ENCODE results near the gene EDDM13. TPM values are rescaled to one million over a fixed set of nuclear protein-coding genes. Genes with fewer than 3 reads are reported as not detected.

EDDM13 gene
- total and polyA plus RNA-seq, 2 of the 8 experiments (the other 6 are each of a cell fraction or from before 2014, with no cell fraction given) = not detected

GRCh38 chr19:56299688-56300087, 27.1 kb downstream of the EDDM13 start:
- no peaks in the 10 kb centered on the region for H3K36me3 ChIP-seq (ENCODE audit: control insufficient read depth in 2 of 4, insufficient read depth in 4 of 4, low read length in 3 of 4)
- no peaks in the 10 kb centered on the region for H3K4me1 ChIP-seq (replicated peaks in 1 of 4; ENCODE audit: control insufficient read depth in 3 of 4, insufficient read depth in 4 of 4, low read length in 3 of 4)
- no peak overlapping the region for H3K4me2 ChIP-seq (ENCODE audit: insufficient read depth in 1 of 2, low read depth in 2 of 2, low read length in 2 of 2)
- H3K18ac ChIP-seq (ENCODE audit: extremely low read depth, low read length) = no peak overlapping the region
- H3K56ac ChIP-seq (replicated peaks; ENCODE audit: insufficient read length, low read depth, low read length) = no peak overlapping the region
- no peak overlapping the region for H2BK12ac ChIP-seq (ENCODE audit: low read depth, low read length)
- H3K9ac ChIP-seq (replicated peaks in 1 of 4; ENCODE audit: extremely low read depth in 1 of 4, low read depth in 3 of 4, low read length in 3 of 4) = no peak overlapping the region
- no peak overlapping the region for H2BK5ac ChIP-seq (ENCODE audit: low read depth, low read length)
- FAIRE-seq (no peak), DNase-seq (ENCODE audit: low read depth in 1 of 2, low spot score in 2 of 2) (no peak)
- H3K23ac ChIP-seq (ENCODE audit: insufficient read length) = no peak overlapping the region
- no peak overlapping the region for H2AK5ac ChIP-seq (ENCODE audit: low read depth, low read length)
- H4K8ac ChIP-seq (ENCODE audit: extremely low read depth, insufficient read depth, low read length) = no peak overlapping the region
- no peak overlapping the region for H4K5ac ChIP-seq (ENCODE audit: insufficient read length, low read depth, low read length)
- no peak overlapping the region for H3K27ac ChIP-seq (ENCODE audit: low read depth, low read length)
- no peak overlapping the region for H2BK120ac ChIP-seq (replicated peaks; ENCODE audit: low read depth, low read length)
- no peaks in the 10 kb centered on the region for H3K23me2 ChIP-seq (ENCODE audit: low read depth, low read length)
- H2BK15ac ChIP-seq (ENCODE audit: low read length) = no peak overlapping the region
- H3K79me2 ChIP-seq (ENCODE audit: control insufficient read depth in 1 of 2, insufficient read depth in 2 of 2, low read length in 2 of 2) = no peaks in the 10 kb centered on the region
- no peak overlapping the region for H3K14ac ChIP-seq (ENCODE audit: insufficient read length)
- CTCF ChIA-PET (ENCODE audit: partially characterized antibody) = interaction anchor here (0.6 to 2.8 kb wide), 6 partner anchors 10 to 517 kb away, joined by 3 to 23 read pairs (median 3); no protein-coding TSS in a partner anchor
- H4K91ac ChIP-seq (replicated peaks; ENCODE audit: insufficient read length, low read length) = no peak overlapping the region
- 80% methylated on average over 3 of the region's 3 CpGs; no CpG with 5 or more reads in 1 of the 2 experiments for WGBS, 2 experiments (ENCODE audit: extremely low coverage in 1 of 2, insufficient coverage in 1 of 2, insufficient read length in 1 of 2, insufficient replicate concordance in 2 of 2, low coverage in 1 of 2, low lambda C conversion rate in 2 of 2, missing lambda C conversion rate in 1 of 2)
- H3K9me3 ChIP-seq (ENCODE audit: insufficient read depth in 2 of 2, low read depth in 1 of 2, low read length in 1 of 2) = no peaks in the 10 kb centered on the region
- POLR2A ChIA-PET (ENCODE audit: partially characterized antibody) = interaction anchor here (0.6 to 1.2 kb wide), 2 partner anchors 12 to 112 kb away, joined by 3 to 4 read pairs; no protein-coding TSS in a partner anchor
- H4K20me1 ChIP-seq (replicated peaks in 1 of 2; ENCODE audit: control insufficient read depth in 1 of 2, insufficient read depth in 2 of 2, low read length in 2 of 2) = peaks cover 0 to 1% of the 10 kb centered on the region in 2 experiments
- H2BK20ac ChIP-seq (ENCODE audit: low read length) = no peak overlapping the region
- H3K27me3 ChIP-seq (replicated peaks in 1 of 4; ENCODE audit: control insufficient read depth in 3 of 4, extremely low read depth in 1 of 4, insufficient read depth in 3 of 4, low read length in 3 of 4) = no peaks in the 10 kb centered on the region
- H3K4me3 ChIP-seq (ENCODE audit: extremely low read depth in 1 of 4, insufficient read depth in 2 of 4, low read depth in 3 of 4, low read length in 4 of 4) = no peak overlapping the region
- no peaks in the 10 kb centered on the region for H3K79me1 ChIP-seq (ENCODE audit: low read depth, low read length)
- no peak overlapping the region for H2AFZ ChIP-seq (ENCODE audit: low read length)
- H3K4ac ChIP-seq (replicated peaks; ENCODE audit: insufficient read length, low read depth, low read length) = no peak overlapping the region
- no peak for TF ChIP-seq CHD1 (IDR thresholded peaks at IDR 0.05; ENCODE audit: low read depth, low read length)
- TF ChIP-seq RXRA (IDR thresholded peaks at IDR 0.05; ENCODE audit: insufficient read depth, low read depth, low read length) = no peak
- TF ChIP-seq HDAC2 (IDR thresholded peaks at IDR 0.05; ENCODE audit: borderline replicate concordance in 1 of 2, low read depth in 2 of 2, low read length in 2 of 2) = no peak
- no peak for TF ChIP-seq BCL11A (IDR thresholded peaks at IDR 0.05; ENCODE audit: low read depth in 2 of 2, low read length in 2 of 2)
- no peak for TF ChIP-seq RFX5 (IDR thresholded peaks at IDR 0.05; ENCODE audit: borderline replicate concordance, low read depth, low read length)
- no peak for TF ChIP-seq SAP30 (IDR thresholded peaks at IDR 0.05; ENCODE audit: insufficient read depth, insufficient replicate concordance, low read length)
- TF ChIP-seq TAF7 (optimal IDR thresholded peaks at IDR 0.05; ENCODE audit: borderline replicate concordance, low read depth, low read length) = no peak
- TF ChIP-seq TEAD4 (IDR thresholded peaks at IDR 0.05; ENCODE audit: low read depth, low read length) = no peak
- TF ChIP-seq ZNF274 (IDR thresholded peaks at IDR 0.05; ENCODE audit: borderline replicate concordance, extremely low read depth, low read length) = no peak
- no peak for TF ChIP-seq PHF8 (conservative IDR thresholded peaks at IDR 0.05; ENCODE audit: low read depth, low read length)
- no peak for TF ChIP-seq MAX (IDR thresholded peaks at IDR 0.05)
- no peak for TF ChIP-seq POLR2A (IDR thresholded peaks at IDR 0.05; ENCODE audit: control extremely low read depth in 1 of 2, low read depth in 2 of 2, low read length in 2 of 2)
- no peak for TF ChIP-seq SUZ12 (IDR thresholded peaks at IDR 0.05; ENCODE audit: low read length)
- TF ChIP-seq KDM4A (IDR thresholded peaks at IDR 0.05; ENCODE audit: low read depth, low read length, severe bottlenecking) = no peak
